GM23338 (cell line): ENCODE measurements around the gene KRTAP10-12.

Experiments used
- CREB1 ChIP-seq: fragments of 250-450 bp; sonication (Bioruptor Pico); IDR thresholded peaks from 2 replicates; pipeline ENCODE4 v1.5.0; 2020; ENCODE audit warnings: low read depth, mild to moderate bottlenecking, moderate library complexity
- CTCF ChIP-seq, 2 experiments: fragments of 200-600 bp in 1 of 2; sonication (generic) in 1 of 2; conservative IDR thresholded peaks; 2 replicates each; pipeline versions ENCODE4 v1.5.1 to v1.6.1; 2016 to 2017; ENCODE audit warnings: antibody characterized with exemption in 2 of 2, low read depth in 2 of 2, mild to moderate bottlenecking in 2 of 2, moderate library complexity in 1 of 2
- EZH2 ChIP-seq: fragments of 200-600 bp; sonication (generic); IDR thresholded peaks from one replicate; pipeline ENCODE4 v1.8.0; 2017; ENCODE audit warnings: antibody characterized with exemption, mild to moderate bottlenecking, low read depth; ENCODE audit not compliant: unreplicated experiment
- NANOG ChIP-seq: IDR thresholded peaks from 2 replicates; pipeline ENCODE4 v1.6.1; 2016; ENCODE audit warnings: antibody characterized with exemption, borderline replicate concordance
- POLR2AphosphoS5 ChIP-seq: IDR thresholded peaks from 2 replicates; pipeline ENCODE4 v1.6.1; 2016; ENCODE audit warnings: antibody characterized with exemption, low read depth
- ZNF331 ChIP-seq: fragments of 250-450 bp; sonication (Bioruptor Pico); IDR thresholded peaks from 2 replicates; pipeline ENCODE4 v1.5.0; 2020; ENCODE audit warnings: low read depth, mild to moderate bottlenecking, moderate library complexity

GRCh38 chr21:44658541-44658910 is 38.4 kb upstream of the KRTAP10-12 start:
- TF ChIP-seq CTCF (conservative IDR thresholded peaks at IDR 0.05; ENCODE audit: low read depth in 2 of 2) (no peak), ZNF331 (CRISPR knock-in tag) (no peak), CREB1 (no peak), POLR2AphosphoS5 (no peak), EZH2 (no peak), NANOG (no peak)
